ENCODE measurements around the gene KDM2A. TPM values are rescaled to one million over a fixed set of nuclear protein-coding genes. Genes with fewer than 3 reads are reported as not detected.
A peak's percentile ranks its signal among the peaks of the same experiment; 100 is the strongest.

The KDM2A gene
- polyA plus RNA-seq, 2 of the 4 experiments (the other 2 are of a cell fraction): 34.5 to 42.8 TPM

- no peak for TF ChIP-seq HOXB13 (CRISPR knock-in tag; IDR thresholded peaks at IDR 0.05; ENCODE audit: low read depth)
Observed at GRCh38 chr11:67275606-67276409, 156.7 kb downstream of the KDM2A start (continued).

- Histone ChIP-seq H3K9me3 (no peaks in the 10 kb centered on the region), H3K4me3 (no peak overlapping the region), H3K4me1 (peaks cover 4% of the 10 kb centered on the region; the same call in 1 of the 3 replicates), H3K4me2 (0 out of 3 replicates have a peak overlapping the region, but pooled peaks have one; percentile 17), H3K27ac (peak overlapping the region in 1 of 2 experiments; percentile 67; a peak in 2 of 6 replicates)
- DNase-seq (ENCODE audit: low read depth in 1 of 2, low spot score in 1 of 2) (no peak), ATAC-seq (peak in 1 of 2 experiments; percentile 17; a peak in 1 of 6 replicates), FAIRE-seq (no peak)
- WGBS (ENCODE audit: missing lambda C conversion rate): 83% methylated on average over 16 of the region's 16 CpGs
- TF ChIP-seq RAD21 (conservative IDR thresholded peaks at IDR 0.05 in 1 of 2, IDR thresholded peaks at IDR 0.05 in 1 of 2) (no peak), HDAC2 (IDR thresholded peaks at IDR 0.05) (no peak), FOSB (CRISPR knock-in tag; IDR thresholded peaks at IDR 0.05) (no peak), TFCP2L1 (CRISPR knock-in tag; IDR thresholded peaks at IDR 0.05) (no peak), ZFP36 (IDR thresholded peaks at IDR 0.05; ENCODE audit: borderline replicate concordance, partially characterized antibody) (no peak), HOXB13 (CRISPR knock-in tag; IDR thresholded peaks at IDR 0.05; ENCODE audit: low read depth) (no peak), HES2 (IDR thresholded peaks at IDR 0.05) (no peak)
- ChIA-PET POLR2A (no interaction called here), CTCF (interaction anchor here (1.0 to 3.8 kb wide), 4 partner anchors 12 to 41 kb away, joined by 3 to 20 read pairs (median 6); no protein-coding TSS in a partner anchor)
Observed at GRCh38 chr11:67276781-67277230, 157.7 kb downstream of the KDM2A start.

- Histone ChIP-seq H3K4me2 (peak overlapping the region; percentile 17; the same call in 1 of the 3 replicates), H3K4me1 (peaks cover 4% of the 10 kb centered on the region; the same call in 1 of the 3 replicates), H3K27ac (peak overlapping the region in 1 of 2 experiments; percentile 67; a peak in 3 of 6 replicates), H3K9me3 (no peaks in the 10 kb centered on the region), H3K4me3 (no peak overlapping the region)
- ChIA-PET CTCF (interaction anchor here (0.9 to 3.8 kb wide), 6 partner anchors 9 to 196 kb away, joined by 3 to 20 read pairs (median 4); no protein-coding TSS in a partner anchor), POLR2A (no interaction called here)
- DNase-seq (ENCODE audit: low read depth in 1 of 2, low spot score in 1 of 2) (no peak), FAIRE-seq (no peak), ATAC-seq (peak in 1 of 2 experiments; percentile 45; a peak in 3 of 6 replicates)
- WGBS (ENCODE audit: missing lambda C conversion rate): 71% methylated on average over 18 of the region's 24 CpGs
- no peak for TF ChIP-seq ESRRA (IDR thresholded peaks at IDR 0.05; ENCODE audit: borderline replicate concordance, low read length)
- TF ChIP-seq BHLHE40 (IDR thresholded peaks at IDR 0.05; ENCODE audit: low read depth, low read length): no peak
- TF ChIP-seq RFX5 (IDR thresholded peaks at IDR 0.05): no peak
- TF ChIP-seq HOXB13 (CRISPR knock-in tag; IDR thresholded peaks at IDR 0.05; ENCODE audit: low read depth): no peak
- TF ChIP-seq HDAC2 (IDR thresholded peaks at IDR 0.05): no peak
- TF ChIP-seq EHMT2 (IDR thresholded peaks at IDR 0.05; ENCODE audit: low read depth): no peak
- TF ChIP-seq HOXB5 (CRISPR knock-in tag; IDR thresholded peaks at IDR 0.05): no peak
- no peak for TF ChIP-seq CHD4 (IDR thresholded peaks at IDR 0.05; ENCODE audit: borderline replicate concordance)
Observed at GRCh38 chr11:67277231-67277961, 158.3 kb downstream of the KDM2A start.

- no peaks in the 10 kb centered on the region for H3K9me3 ChIP-seq
- WGBS (ENCODE audit: missing lambda C conversion rate): 96% methylated on average over 8 of the region's 14 CpGs
- 0 out of 6 replicates have a peak overlapping the region, but pooled peaks of 1 of the 2 experiments have one; percentile 67 for H3K27ac ChIP-seq
- ChIA-PET POLR2A (interaction anchor here (0.7 kb wide), 1 partner anchor 10 kb away, joined by 3 read pairs; the partner anchor contains the start of gene ANKRD13D), CTCF (interaction anchor here (1.0 to 3.8 kb wide), 5 partner anchors 12 to 197 kb away, joined by 3 to 20 read pairs (median 4); partner anchors contain the start of gene GRK2)
- FAIRE-seq (no peak), ATAC-seq (no peak), DNase-seq (ENCODE audit: low read depth in 1 of 2, low spot score in 1 of 2) (no peak)
- H3K4me3 ChIP-seq: no peak overlapping the region
- peaks cover 4% of the 10 kb centered on the region; the same call in 1 of the 3 replicates for H3K4me1 ChIP-seq
- no peak overlapping the region for H3K4me2 ChIP-seq
- no peak for TF ChIP-seq REST (IDR thresholded peaks at IDR 0.05)
- TF ChIP-seq RAD21 (conservative IDR thresholded peaks at IDR 0.05 in 1 of 2, IDR thresholded peaks at IDR 0.05 in 1 of 2): no peak
- no peak for TF ChIP-seq ZNF302 (CRISPR knock-in tag; IDR thresholded peaks at IDR 0.05)
- no peak for TF ChIP-seq USF2 (IDR thresholded peaks at IDR 0.05)
- no peak for TF ChIP-seq JUNB (IDR thresholded peaks at IDR 0.05)
- no peak for TF ChIP-seq MAZ (IDR thresholded peaks at IDR 0.05; ENCODE audit: borderline replicate concordance, low read depth, low read length)
- no peak for TF ChIP-seq BHLHE40 (IDR thresholded peaks at IDR 0.05; ENCODE audit: low read depth, low read length)
- no peak for TF ChIP-seq NPAS2 (CRISPR knock-in tag; IDR thresholded peaks at IDR 0.05; ENCODE audit: borderline replicate concordance)
- no peak for TF ChIP-seq PHF8 (IDR thresholded peaks at IDR 0.05; ENCODE audit: borderline replicate concordance, low read depth)
Observed at GRCh38 chr11:67278135-67278938, 159.3 kb downstream of the KDM2A start.
